Endothelial cell of umbilical vein (primary cell): Measurements from ENCODE around the gene PTPN14. TPM values are rescaled to one million over a fixed set of nuclear protein-coding genes. Genes with fewer than 3 reads are reported as not detected.

Source experiments
- BruUV-seq: library from RNA; stranded (reverse); fragments of 400-500 nt; replicated peaks from 2 replicates; lab custom pipeline; 2021; lab: Mats Ljungman, UMichigan
- CTCF ChIA-PET: fragments of 300-600, 350-600 bp; sonication (Branson Sonifier 250); formaldehyde crosslinking; loops from one replicate; lab custom pipeline; 2021; ENCODE audit warnings: antibody characterized with exemption, inconsistent platforms; lab: Charles Lee
- POLR2A ChIA-PET: fragments of 300-600, 350-600 bp; sonication (Branson Sonifier 250); formaldehyde crosslinking; loops from one replicate; lab custom pipeline; 2021; ENCODE audit warnings: antibody characterized with exemption, inconsistent platforms; lab: Charles Lee
- DNase-seq: peaks from one replicate; pipeline ENCODE4 v3.0.0-alpha.2; 2011; ENCODE audit warnings: low read depth, low spot score
- FAIRE-seq: peaks from 2 replicates; lab custom pipeline; 2011; peaks lifted over from hg19 to GRCh38; lab: Jason Lieb, UNC
- H2AFZ ChIP-seq: 2 replicates; pipeline ENCODE4 v1.6.0; 2012; ENCODE audit warnings: low read depth, low read length, control low read depth, inconsistent platforms
- H3K27ac ChIP-seq: 2 replicates; pipeline ENCODE4 v1.5.1; 2011; ENCODE audit warnings: low read depth, mild to moderate bottlenecking, control low read depth, low read length, moderate library complexity; ENCODE audit not compliant: insufficient read depth
- H3K27me3 ChIP-seq, 2 experiments: 2 replicates each; pipeline versions ENCODE4 v1.6.0 to v1.6.1; 2011; ENCODE audit warnings: low read length in 2 of 2, mixed read lengths in 1 of 2; ENCODE audit not compliant: control insufficient read depth in 2 of 2, insufficient read depth in 2 of 2
- H3K36me3 ChIP-seq, 2 experiments: 2 replicates in 1 of 2; 3 replicates in 1 of 2; pipeline ENCODE4 v1.5.1; 2011; ENCODE audit warnings: low read length in 2 of 2, mild to moderate bottlenecking in 1 of 2, moderate library complexity in 1 of 2; ENCODE audit not compliant: control insufficient read depth in 2 of 2, insufficient read depth in 2 of 2; ENCODE audit errors: extremely low read depth in 1 of 2
- H3K4me1 ChIP-seq: 3 replicates; pipeline ENCODE4 v1.5.1; 2011; ENCODE audit warnings: mild to moderate bottlenecking, low read length; ENCODE audit not compliant: control insufficient read depth, insufficient read depth; ENCODE audit errors: extremely low read depth
- H3K4me2 ChIP-seq: 2 replicates; pipeline ENCODE4 v1.6.1; 2011; ENCODE audit warnings: low read length, control low read depth, mixed read lengths; ENCODE audit not compliant: insufficient read depth
- H3K4me3 ChIP-seq, 3 experiments: fragments of 200-600 bp in 1 of 3; sonication (generic), shearing (Covaris generic) in 1 of 3; replicated peaks in 1 of 3; 2 replicates each; pipeline ENCODE4 v1.5.1; 2011 to 2016; ENCODE audit warnings: control low read depth in 3 of 3, low read length in 3 of 3, mild to moderate bottlenecking in 2 of 3, inconsistent platforms in 1 of 3, low read depth in 1 of 3, moderate library complexity in 1 of 3; ENCODE audit not compliant: insufficient read depth in 1 of 3
- H3K79me2 ChIP-seq: 2 replicates; pipeline ENCODE4 v1.6.0; 2012; ENCODE audit warnings: low read length, inconsistent platforms; ENCODE audit not compliant: control insufficient read depth, insufficient read depth
- H3K9ac ChIP-seq: replicated peaks from 2 replicates; pipeline ENCODE3; 2011; ENCODE audit warnings: low read length, control low read depth; ENCODE audit not compliant: insufficient read depth; ENCODE audit errors: extremely low read depth
- H3K9me1 ChIP-seq: replicated peaks from 3 replicates; pipeline ENCODE4 v1.6.0; 2011; ENCODE audit warnings: mild to moderate bottlenecking, low read length; ENCODE audit not compliant: control insufficient read depth, insufficient read depth; ENCODE audit errors: extremely low read depth
- H3K9me3 ChIP-seq: replicated peaks from 2 replicates; pipeline ENCODE4 v1.5.1; 2012; ENCODE audit warnings: low read length, inconsistent platforms; ENCODE audit not compliant: control insufficient read depth, insufficient read depth
- H4K20me1 ChIP-seq: replicated peaks from 2 replicates; pipeline ENCODE3; 2011; ENCODE audit warnings: mild to moderate bottlenecking, low read length; ENCODE audit not compliant: control insufficient read depth, insufficient read depth; ENCODE audit errors: extremely low read depth
- CTCF ChIP-seq, 2 donors: IDR thresholded peaks; 1 replicate in 1 of 2; 2 replicates in 1 of 2; pipeline ENCODE4 v1.5.1; 2011; ENCODE audit warnings: low read length in 2 of 2, mild to moderate bottlenecking in 2 of 2, moderate library complexity in 2 of 2, control low read depth in 1 of 2, inconsistent platforms in 1 of 2, low read depth in 1 of 2; ENCODE audit not compliant: insufficient read depth in 1 of 2; ENCODE audit errors: extremely low read depth in 1 of 2
- EZH2 ChIP-seq: IDR thresholded peaks from 2 replicates; pipeline ENCODE4 v1.6.1; 2012; ENCODE audit warnings: borderline replicate concordance, low read depth, mild to moderate bottlenecking, moderate library complexity, low read length, inconsistent platforms; ENCODE audit not compliant: severe bottlenecking
- FOS ChIP-seq: IDR thresholded peaks from 2 replicates; pipeline ENCODE4 v1.6.1; 2011; ENCODE audit warnings: mild to moderate bottlenecking, low read length, moderate library complexity, borderline replicate concordance; ENCODE audit not compliant: insufficient read depth
- GATA2 ChIP-seq: IDR thresholded peaks from 2 replicates; pipeline ENCODE4 v1.7.0; 2011; ENCODE audit warnings: low read depth, mild to moderate bottlenecking, moderate library complexity, mixed read lengths, low read length; ENCODE audit not compliant: insufficient read length, insufficient read depth
- JUN ChIP-seq: IDR thresholded peaks from 2 replicates; pipeline ENCODE4 v1.6.1; 2011; ENCODE audit warnings: borderline replicate concordance, low read depth; ENCODE audit not compliant: insufficient read length, insufficient read depth
- MAX ChIP-seq: IDR thresholded peaks from 2 replicates; pipeline ENCODE4 v1.6.1; 2011; ENCODE audit not compliant: insufficient read depth, insufficient read length
- MYC ChIP-seq: IDR thresholded peaks from one replicate; pipeline ENCODE4 v1.6.1; 2011; ENCODE audit warnings: mild to moderate bottlenecking, low read depth, low read length
- POLR2A ChIP-seq: IDR thresholded peaks from 2 replicates; pipeline ENCODE4 v1.6.1; 2012; ENCODE audit warnings: low read depth, mild to moderate bottlenecking, control low read depth, low read length
- POLR2AphosphoS5 ChIP-seq: IDR thresholded peaks from 2 replicates; pipeline ENCODE4 v1.6.1; 2012; ENCODE audit warnings: low read depth, mild to moderate bottlenecking, control low read depth, low read length, moderate library complexity; ENCODE audit not compliant: insufficient read depth
- dilution Hi-C: fragments of 300-500 bp; cut with MboI; formaldehyde crosslinking; loops from one replicate; pipeline ENCODE4 v1.15.0; 2019; ENCODE audit warnings: low sequenced_read_pairs; ENCODE audit not compliant: extremely low pct_ligation_motif_present
- intact Hi-C: fragments of 100-400 bp; cut with micrococcal nuclease; formaldehyde crosslinking; loops from one replicate; pipeline ENCODE4 v1.10.0; 2022
- polyA plus RNA-seq, 4 experiments: library from polyadenylated mRNA; depleted of rRNA in 3 of 4; stranded (reverse) in 3 of 4; unstranded in 1 of 4; fragments of >200 nt; gene quantifications; 2 replicates each; pipeline versions ENCODE4 v1.2.1 to v1.2.3, GENCODE V29; 2011 to 2012; ENCODE audit warnings: missing spikeins in 1 of 4
- total RNA-seq: library from RNA; stranded (reverse); gene quantifications from 2 replicates; pipeline ENCODE4 v1.2.3, GENCODE V29; 2021

PTPN14 gene
- total and polyA plus RNA-seq, 2 donors (not counting 3 experiments of a cell fraction or from before 2014, with no cell fraction given) = 18.5 to 93.0 TPM

DNA sequence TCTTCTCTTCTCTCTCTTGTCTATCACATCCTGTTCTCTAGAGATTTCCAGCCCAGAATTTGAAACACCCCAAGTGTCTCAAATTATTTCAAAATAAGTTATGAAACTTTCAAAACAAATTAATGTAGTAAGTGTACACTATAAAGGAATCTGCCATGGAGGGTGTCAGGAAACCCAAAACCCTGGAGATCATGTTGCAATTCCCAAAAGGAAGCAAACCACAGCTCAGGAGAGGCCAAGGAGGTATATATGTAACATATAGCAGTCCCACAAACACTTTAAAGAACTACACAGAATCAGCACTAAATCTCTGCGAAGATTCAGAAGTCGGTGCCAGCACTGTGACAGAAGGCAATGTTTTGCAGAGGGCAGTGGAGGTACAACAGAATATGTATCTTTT lies 26.6 kb downstream of the PTPN14 start:
- dilution Hi-C loops (no loop called here), intact Hi-C loops (loop anchor here (2.0 kb wide), 1 partner anchor 14 kb away; no protein-coding TSS in a partner anchor)
- no peaks in the 10 kb centered on the region for H3K27me3 ChIP-seq
- FAIRE-seq = no peak
- H4K20me1 ChIP-seq = peaks cover 8% of the 10 kb centered on the region
- H3K79me2 ChIP-seq = peaks cover 90% of the 10 kb centered on the region
- H3K4me2 ChIP-seq = no peak overlapping the region
- H2AFZ ChIP-seq = no peak overlapping the region
- no peak overlapping the region for H3K9ac ChIP-seq
- CTCF ChIA-PET = interaction anchor here (0.8 to 1.7 kb wide), 3 partner anchors 12 to 18 kb away, joined by 3 read pairs; no protein-coding TSS in a partner anchor
- POLR2A ChIA-PET = no interaction called here
- no peaks in the 10 kb centered on the region for H3K9me1 ChIP-seq
- no peak overlapping the region for H3K27ac ChIP-seq
- no peaks in the 10 kb centered on the region for H3K36me3 ChIP-seq
- no TSS peak for BruUV-seq
- TF ChIP-seq EZH2 (no peak), MAX (no peak), FOS (no peak), MYC (no peak), POLR2A (no peak), JUN (no peak), GATA2 (no peak), CTCF (IDR thresholded peaks at IDR 0.05; ENCODE audit: extremely low read depth in 1 of 2, insufficient read depth in 1 of 2, low read depth in 1 of 2, low read length in 2 of 2) (no peak), POLR2AphosphoS5 (no peak)
- no peak for DNase-seq
- no peaks in the 10 kb centered on the region for H3K4me1 ChIP-seq
- H3K9me3 ChIP-seq = no peaks in the 10 kb centered on the region
- H3K4me3 ChIP-seq = no peak overlapping the region
